GM19099 (cell line): ENCODE results near the gene CHTOP.

Source experiments
- POLR2A ChIP-seq: IDR thresholded peaks from 3 replicates; pipeline ENCODE4 v1.6.1; 2011; ENCODE audit warnings: low read depth; ENCODE audit not compliant: insufficient read length; ENCODE audit errors: extremely low read depth

CHTOP gene

GRCh38 chr1:153659656-153660055 is 25.8 kb downstream of the CHTOP start:
- TF ChIP-seq POLR2A: no peak

GRCh38 chr1:153661111-153661708 is 27.3 kb downstream of the CHTOP start:
- TF ChIP-seq POLR2A: no peak

GRCh38 chr1:153662269-153662668 is 28.4 kb downstream of the CHTOP start:
- peak; percentile 5 for TF ChIP-seq POLR2A

- no peak for TF ChIP-seq POLR2A
Measured at GRCh38 chr1:153663211-153663610, 29.3 kb downstream of the CHTOP start.

GRCh38 chr1:153667439-153667838 is 33.6 kb downstream of the CHTOP start:
- TF ChIP-seq POLR2A: no peak

- no peak for TF ChIP-seq POLR2A
Measured at GRCh38 chr1:153669606-153670005, 35.7 kb downstream of the CHTOP start.

GRCh38 chr1:153670257-153670858 is 36.5 kb downstream of the CHTOP start:
- no peak for TF ChIP-seq POLR2A

- peak; percentile 90 for TF ChIP-seq POLR2A
Measured at GRCh38 chr1:153670859-153671627, 37.2 kb downstream of the CHTOP start, which contains the start of gene ILF2. Gene ILF2, minus strand, starts transcription at chr1:153670993. Its CDS starts 71 bp downstream, at chr1:153670922.

- TF ChIP-seq POLR2A: no peak
Measured at GRCh38 chr1:153673511-153673910, 39.6 kb downstream of the CHTOP start.

GRCh38 chr1:153677718-153678518 is 44.1 kb downstream of the CHTOP start:
- no peak for TF ChIP-seq POLR2A

- TF ChIP-seq POLR2A: no peak
Measured at GRCh38 chr1:153678519-153679336, 44.9 kb downstream of the CHTOP start, which contains the start of gene NPR1. Gene NPR1, plus strand, starts transcription at chr1:153678688. Its CDS starts 421 bp downstream, at chr1:153679109.

- no peak for TF ChIP-seq POLR2A
Measured at GRCh38 chr1:153679337-153680119, 45.7 kb downstream of the CHTOP start.

- TF ChIP-seq POLR2A: no peak
Measured at GRCh38 chr1:153680120-153680403, 46.2 kb downstream of the CHTOP start.

- no peak for TF ChIP-seq POLR2A
Measured at GRCh38 chr1:153682730-153683129, 48.9 kb downstream of the CHTOP start.
